NOMO-1 (cell line): Measurements from ENCODE around the gene NCKAP1.
"Not testable (repeated sequence)": the region's sequence is repeated elsewhere in the genome, so short reads cannot be mapped to it uniquely, and the experiment has no call there.

ENCODE experiments used
- DNase-seq, 2 experiments: peaks; one replicate each; lab custom pipeline; 2025; ENCODE audit not compliant: unreplicated experiment in 2 of 2; lab: John Stamatoyannopoulos, UW

Gene NCKAP1

DNA sequence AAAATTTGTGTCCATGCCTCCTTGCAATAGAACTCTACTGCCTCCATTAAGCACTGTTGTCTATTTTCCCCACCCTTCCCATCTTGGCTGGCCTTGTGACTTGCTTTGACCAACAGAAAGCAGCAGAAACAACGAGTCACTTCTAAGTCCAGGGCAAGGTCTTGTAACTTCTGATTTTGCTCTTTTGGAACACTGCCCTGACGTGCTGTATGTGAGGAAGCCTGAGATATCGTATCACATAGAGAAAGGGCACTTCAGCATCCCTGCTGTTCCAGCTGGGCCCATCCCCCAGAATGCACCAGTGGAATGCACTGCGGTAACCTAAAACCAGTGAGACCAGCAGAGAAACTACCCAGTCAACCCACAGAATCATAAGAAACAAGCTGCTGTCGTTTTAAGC, 28.1 kb downstream of the NCKAP1 start:
- no peak for DNase-seq

- no peak for DNase-seq
Measured at GRCh38 chr2:183009249-183009899, 28.9 kb downstream of the NCKAP1 start.

DNA sequence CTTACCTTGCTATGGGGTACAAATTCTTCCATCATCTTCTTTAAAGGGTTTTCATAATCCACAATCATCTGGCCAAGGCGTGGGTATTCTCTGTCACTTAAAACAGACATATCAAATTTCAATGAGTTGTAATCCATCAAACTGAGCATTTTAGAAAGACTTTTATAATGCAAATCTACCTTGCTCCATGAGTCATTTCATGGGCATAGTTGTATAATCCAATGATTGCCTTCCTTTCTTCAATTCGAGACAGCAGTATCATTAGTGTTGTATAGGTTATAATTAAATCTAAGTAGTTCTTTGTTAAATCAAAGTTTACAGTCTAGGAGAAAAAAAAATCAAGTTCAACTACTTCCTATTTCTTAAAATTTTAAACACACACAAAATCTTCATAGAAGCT, 36.3 kb downstream of the NCKAP1 start:
- no peak for DNase-seq

DNA sequence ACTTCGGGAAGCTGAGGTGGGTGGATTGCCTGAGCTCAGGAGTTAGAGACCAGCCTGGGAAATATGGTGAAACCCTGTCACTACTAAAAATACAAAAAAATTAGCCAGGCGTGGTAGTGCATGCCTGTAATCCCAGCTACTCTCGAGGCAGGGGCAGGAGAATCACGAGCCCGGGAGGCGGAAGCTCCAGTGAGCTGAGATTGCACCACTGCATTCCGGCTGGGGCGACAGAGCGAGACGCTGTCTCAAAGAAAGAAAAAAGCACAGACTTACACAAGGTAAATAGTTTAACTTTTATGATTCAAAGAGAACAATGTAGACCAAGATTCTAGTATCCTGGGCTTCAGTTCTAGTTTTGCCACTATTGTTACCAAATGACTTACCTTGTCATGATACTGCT, 37.4 kb downstream of the NCKAP1 start:
- no peak for DNase-seq

GRCh38 chr2:182999348-183000028, 38.8 kb downstream of the NCKAP1 start:
- no peak for DNase-seq

DNA sequence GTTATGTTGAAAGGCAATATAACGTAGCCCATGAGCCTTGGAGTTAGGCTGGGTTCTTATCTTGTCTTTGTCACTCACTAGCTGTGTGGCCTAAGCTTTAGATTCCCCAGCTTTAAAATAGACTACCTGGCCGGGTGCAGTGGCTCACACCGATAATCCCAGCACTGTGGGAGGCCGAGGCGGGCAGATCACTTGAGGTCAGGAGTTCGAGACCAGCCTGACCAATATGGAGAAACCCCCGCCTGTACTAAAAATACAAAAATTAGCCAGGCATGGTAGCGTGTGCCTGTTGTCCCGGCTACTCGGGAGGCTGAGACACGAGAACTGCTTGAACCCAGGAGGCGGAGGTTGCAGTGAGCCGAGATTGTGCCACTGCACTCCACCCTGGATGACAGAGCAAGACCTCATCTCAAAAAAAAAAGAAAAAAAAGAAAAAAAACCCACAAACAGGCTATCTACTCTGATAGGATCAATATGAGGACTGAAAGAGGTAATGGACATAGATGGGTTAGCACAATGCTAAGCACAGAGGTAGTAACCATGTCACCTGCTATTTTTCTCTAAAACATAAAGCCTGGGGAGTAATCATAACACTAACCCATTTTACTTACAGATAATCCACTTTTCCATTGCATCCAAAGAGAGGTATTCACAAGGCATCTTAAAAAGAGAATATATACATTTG, 43.9 kb downstream of the NCKAP1 start:
- no peak for DNase-seq

DNA sequence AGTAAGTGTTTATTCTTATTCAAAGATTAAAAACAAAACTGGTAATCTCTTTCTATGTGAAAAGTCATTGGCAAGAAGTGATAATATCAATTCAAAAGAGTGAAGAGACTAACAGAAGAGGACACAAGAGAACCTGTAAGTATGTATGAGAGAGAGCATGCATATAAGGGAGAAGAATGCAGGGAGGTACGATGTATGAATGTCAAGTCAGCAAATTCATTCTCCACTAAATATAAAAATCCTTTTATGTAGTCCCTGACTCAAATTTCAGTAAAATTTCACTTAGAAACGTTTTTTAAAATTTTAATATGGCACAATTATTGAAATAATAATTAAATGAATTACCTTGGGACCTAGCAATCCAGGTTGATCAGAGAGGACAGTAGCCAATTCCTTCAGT, 55.3 kb downstream of the NCKAP1 start:
- DNase-seq, result no peak

DNA sequence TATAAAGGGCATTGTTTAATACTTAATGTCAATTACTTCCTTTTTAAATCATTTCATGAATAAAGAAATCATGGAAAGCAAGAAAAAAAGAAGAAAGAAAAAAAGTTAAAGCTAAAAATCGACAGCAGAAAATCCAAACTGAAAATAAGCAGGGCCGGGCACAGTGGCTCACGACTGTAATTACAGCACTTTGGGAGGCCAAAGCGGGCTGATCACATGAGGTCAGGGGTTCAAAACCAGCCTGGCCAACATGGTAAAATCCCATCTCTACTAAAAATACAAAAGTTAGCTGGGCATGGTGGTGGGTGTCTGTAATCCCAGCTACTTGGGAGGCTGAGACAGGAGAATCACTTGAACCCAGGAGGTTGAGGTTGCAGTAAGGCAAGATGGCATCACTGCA, 56.8 kb downstream of the NCKAP1 start:
- not testable (repeated sequence) for DNase-seq

GRCh38 chr2:182980652-182981051, 57.6 kb downstream of the NCKAP1 start:
- DNase-seq, result no peak

- peak; percentile 3 to 60 for DNase-seq
Measured at GRCh38 chr2:182980115-182980514, 58.1 kb downstream of the NCKAP1 start.

DNA sequence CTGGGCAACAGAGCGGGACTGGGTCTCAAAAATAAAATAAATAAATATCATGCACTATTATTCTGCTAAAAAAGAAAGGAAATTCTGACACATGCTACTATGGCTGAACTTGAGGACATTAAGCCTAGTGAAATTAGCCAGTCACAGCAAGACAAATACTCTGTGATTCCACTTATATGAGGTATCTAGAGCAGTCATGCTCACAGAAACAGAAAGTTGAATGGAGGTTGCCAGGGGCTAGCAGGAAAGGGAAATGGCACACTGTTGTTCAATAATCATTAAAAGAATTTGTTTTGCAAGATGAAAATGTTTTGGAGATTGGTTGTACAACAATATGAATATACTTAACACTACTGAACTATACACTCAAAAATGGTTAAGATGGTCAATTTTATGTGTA, 60.8 kb downstream of the NCKAP1 start:
- no peak for DNase-seq

- DNase-seq, result no peak
Measured at GRCh38 chr2:182973441-182974352, 64.6 kb downstream of the NCKAP1 start.

GRCh38 chr2:182972548-182972942, 65.7 kb downstream of the NCKAP1 start:
- no peak for DNase-seq

DNA sequence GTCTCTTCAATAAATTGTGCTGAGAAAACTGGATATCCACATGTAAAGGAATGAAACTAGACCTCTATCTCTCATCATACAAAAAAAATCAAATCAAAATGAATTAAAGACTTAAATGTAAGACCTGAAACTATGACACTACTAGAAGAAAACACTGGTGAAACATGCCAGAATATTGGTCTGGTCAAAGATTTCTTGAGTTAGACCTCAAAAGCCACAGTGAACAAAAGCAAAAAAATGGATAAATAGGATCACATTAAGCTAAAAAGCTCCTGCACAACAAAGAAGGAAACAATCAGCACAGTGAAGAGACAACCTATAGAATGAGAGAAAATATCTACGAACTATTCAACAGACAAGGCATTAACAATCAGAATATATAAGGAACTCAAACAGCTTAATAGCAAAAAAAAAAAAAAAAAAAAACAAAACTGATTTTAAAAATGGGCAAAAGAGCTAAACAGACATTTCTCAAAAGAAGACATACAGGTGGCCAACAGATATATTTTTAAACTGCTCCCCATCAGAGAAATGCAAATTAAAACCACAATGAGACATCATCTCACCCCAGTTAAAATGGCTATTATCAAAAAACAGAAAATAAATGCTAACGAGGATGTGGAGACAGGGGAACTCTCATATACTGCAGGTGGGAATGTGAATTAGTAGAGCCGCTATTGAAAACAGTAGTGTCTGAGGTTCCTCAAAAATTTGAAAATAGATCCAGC, 66.3 kb downstream of the NCKAP1 start:
- no peak for DNase-seq

- DNase-seq, result no peak
Measured at GRCh38 chr2:182970486-182970885, 67.8 kb downstream of the NCKAP1 start.

DNA sequence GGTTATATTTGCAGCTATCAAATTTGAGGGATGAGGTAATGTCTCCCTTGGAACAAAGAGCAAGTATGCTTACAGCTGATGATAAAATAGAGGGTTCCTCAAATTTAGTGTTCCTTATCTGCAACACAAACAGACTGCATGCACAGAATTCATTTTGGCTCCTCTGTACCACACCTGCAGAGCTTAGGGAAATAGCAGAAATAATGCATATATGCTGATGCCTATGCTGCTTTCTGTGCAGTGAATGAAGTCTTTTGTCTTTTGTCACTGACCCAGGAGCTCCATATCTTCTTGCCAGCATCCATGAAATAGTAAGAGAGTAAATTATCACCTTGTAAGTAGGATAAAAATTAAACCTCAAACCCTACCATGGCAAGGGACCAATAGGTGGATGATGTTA, 69.8 kb downstream of the NCKAP1 start:
- no peak for DNase-seq

GRCh38 chr2:182966356-182966755, 71.9 kb downstream of the NCKAP1 start:
- not testable (repeated sequence) for DNase-seq

- no peak for DNase-seq
Measured at GRCh38 chr2:182962641-182963040, 75.6 kb downstream of the NCKAP1 start.

DNA sequence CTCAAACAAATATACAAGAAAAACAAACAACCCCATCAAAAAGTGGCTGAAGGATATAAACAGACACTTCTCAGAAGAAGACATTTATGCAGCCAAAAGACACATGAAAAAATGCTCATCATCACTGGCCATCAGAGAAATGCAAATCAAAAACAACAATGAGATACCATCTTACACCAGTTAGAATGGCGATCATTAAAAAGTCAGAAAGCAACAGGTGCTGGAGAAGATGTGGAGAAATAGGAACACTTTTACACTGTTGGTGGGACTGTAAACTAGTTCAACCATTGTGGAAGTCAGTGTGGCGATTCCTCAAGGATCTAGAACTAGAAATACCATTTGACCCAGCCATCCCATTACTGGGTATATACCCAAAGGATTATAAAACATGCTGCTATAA, 77.4 kb downstream of the NCKAP1 start:
- not testable (repeated sequence) for DNase-seq

GRCh38 chr2:182954789-182955188, 83.5 kb downstream of the NCKAP1 start:
- DNase-seq, result no peak
